ENCODE measurements around the gene DYNC1H1. TPM values are rescaled to one million over a fixed set of nuclear protein-coding genes. Genes with fewer than 3 reads are reported as not detected.

The DYNC1H1 gene
- total and polyA plus RNA-seq, 2 experiments from 2014 or later = 179 to 635 TPM

DNA sequence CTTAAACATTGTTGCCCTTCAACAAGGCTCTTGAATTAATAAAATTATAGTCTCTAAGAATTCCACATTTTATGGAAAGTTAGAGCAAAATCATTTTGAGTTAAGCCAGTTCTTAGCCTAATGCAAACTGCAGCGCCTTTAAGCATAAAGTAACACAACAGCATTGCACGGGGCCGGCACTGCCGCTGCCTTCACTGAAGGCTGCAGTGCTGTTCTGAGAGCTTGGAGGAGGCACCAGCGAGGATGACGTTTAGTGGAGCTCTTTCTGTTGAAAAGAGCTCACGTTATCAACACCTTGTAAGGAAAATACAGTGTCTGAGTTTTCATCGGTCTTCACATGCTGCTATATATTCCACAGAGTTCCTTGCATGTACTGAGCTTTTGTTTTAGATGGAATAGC is 38.3 kb upstream of the DYNC1H1 start:
- no peaks in the 10 kb centered on the region for H3K9me3 Mint-ChIP-seq
- no peak overlapping the region for H3K4me2 ChIP-seq
- DNase-seq (ENCODE audit: low spot score) = no peak
- peaks cover 4% of the 10 kb centered on the region; the same call in 2 of the 3 replicates for H3K36me3 Mint-ChIP-seq (ENCODE audit: low read depth)
- no peaks in the 10 kb centered on the region for H3K27me3 ChIP-seq (ENCODE audit: insufficient read depth)
- 0 out of 2 replicates have a peak, but pooled peaks cover 2% of the 10 kb centered on the region for H3F3A ChIP-seq (replicated peaks; ENCODE audit: low read depth)
- no peak overlapping the region for H3K4me3 ChIP-seq
- H3K36me3 ChIP-seq (ENCODE audit: insufficient read depth) = no peaks in the 10 kb centered on the region
- H2AFZ ChIP-seq = no peak overlapping the region
- no peaks in the 10 kb centered on the region for H3K79me2 ChIP-seq (replicated peaks; ENCODE audit: insufficient read depth)
- H3K4me3 Mint-ChIP-seq = no peak overlapping the region
- 0 out of 2 replicates have a peak, but pooled peaks cover 7% of the 10 kb centered on the region for H4K20me1 ChIP-seq (replicated peaks; ENCODE audit: insufficient read depth)
- H3K4me1 Mint-ChIP-seq = no peaks in the 10 kb centered on the region; the same call in 2 of the 3 replicates
- no peak for ATAC-seq
- no peaks in the 10 kb centered on the region for H3K4me1 ChIP-seq (ENCODE audit: insufficient read depth)
- H3K9me2 ChIP-seq (ENCODE audit: insufficient read depth) = no peaks in the 10 kb centered on the region
- TF ChIP-seq ZNF331 (CRISPR knock-in tag; IDR thresholded peaks at IDR 0.05; ENCODE audit: low read depth) (no peak), CREB1 (CRISPR knock-in tag; IDR thresholded peaks at IDR 0.05; ENCODE audit: low read depth) (no peak), ZNF114 (CRISPR knock-in tag; IDR thresholded peaks at IDR 0.05) (no peak), STAT1 (IDR thresholded peaks at IDR 0.05; ENCODE audit: unreplicated experiment) (no peak)
- TF ChIP-seq, protein P1, sequence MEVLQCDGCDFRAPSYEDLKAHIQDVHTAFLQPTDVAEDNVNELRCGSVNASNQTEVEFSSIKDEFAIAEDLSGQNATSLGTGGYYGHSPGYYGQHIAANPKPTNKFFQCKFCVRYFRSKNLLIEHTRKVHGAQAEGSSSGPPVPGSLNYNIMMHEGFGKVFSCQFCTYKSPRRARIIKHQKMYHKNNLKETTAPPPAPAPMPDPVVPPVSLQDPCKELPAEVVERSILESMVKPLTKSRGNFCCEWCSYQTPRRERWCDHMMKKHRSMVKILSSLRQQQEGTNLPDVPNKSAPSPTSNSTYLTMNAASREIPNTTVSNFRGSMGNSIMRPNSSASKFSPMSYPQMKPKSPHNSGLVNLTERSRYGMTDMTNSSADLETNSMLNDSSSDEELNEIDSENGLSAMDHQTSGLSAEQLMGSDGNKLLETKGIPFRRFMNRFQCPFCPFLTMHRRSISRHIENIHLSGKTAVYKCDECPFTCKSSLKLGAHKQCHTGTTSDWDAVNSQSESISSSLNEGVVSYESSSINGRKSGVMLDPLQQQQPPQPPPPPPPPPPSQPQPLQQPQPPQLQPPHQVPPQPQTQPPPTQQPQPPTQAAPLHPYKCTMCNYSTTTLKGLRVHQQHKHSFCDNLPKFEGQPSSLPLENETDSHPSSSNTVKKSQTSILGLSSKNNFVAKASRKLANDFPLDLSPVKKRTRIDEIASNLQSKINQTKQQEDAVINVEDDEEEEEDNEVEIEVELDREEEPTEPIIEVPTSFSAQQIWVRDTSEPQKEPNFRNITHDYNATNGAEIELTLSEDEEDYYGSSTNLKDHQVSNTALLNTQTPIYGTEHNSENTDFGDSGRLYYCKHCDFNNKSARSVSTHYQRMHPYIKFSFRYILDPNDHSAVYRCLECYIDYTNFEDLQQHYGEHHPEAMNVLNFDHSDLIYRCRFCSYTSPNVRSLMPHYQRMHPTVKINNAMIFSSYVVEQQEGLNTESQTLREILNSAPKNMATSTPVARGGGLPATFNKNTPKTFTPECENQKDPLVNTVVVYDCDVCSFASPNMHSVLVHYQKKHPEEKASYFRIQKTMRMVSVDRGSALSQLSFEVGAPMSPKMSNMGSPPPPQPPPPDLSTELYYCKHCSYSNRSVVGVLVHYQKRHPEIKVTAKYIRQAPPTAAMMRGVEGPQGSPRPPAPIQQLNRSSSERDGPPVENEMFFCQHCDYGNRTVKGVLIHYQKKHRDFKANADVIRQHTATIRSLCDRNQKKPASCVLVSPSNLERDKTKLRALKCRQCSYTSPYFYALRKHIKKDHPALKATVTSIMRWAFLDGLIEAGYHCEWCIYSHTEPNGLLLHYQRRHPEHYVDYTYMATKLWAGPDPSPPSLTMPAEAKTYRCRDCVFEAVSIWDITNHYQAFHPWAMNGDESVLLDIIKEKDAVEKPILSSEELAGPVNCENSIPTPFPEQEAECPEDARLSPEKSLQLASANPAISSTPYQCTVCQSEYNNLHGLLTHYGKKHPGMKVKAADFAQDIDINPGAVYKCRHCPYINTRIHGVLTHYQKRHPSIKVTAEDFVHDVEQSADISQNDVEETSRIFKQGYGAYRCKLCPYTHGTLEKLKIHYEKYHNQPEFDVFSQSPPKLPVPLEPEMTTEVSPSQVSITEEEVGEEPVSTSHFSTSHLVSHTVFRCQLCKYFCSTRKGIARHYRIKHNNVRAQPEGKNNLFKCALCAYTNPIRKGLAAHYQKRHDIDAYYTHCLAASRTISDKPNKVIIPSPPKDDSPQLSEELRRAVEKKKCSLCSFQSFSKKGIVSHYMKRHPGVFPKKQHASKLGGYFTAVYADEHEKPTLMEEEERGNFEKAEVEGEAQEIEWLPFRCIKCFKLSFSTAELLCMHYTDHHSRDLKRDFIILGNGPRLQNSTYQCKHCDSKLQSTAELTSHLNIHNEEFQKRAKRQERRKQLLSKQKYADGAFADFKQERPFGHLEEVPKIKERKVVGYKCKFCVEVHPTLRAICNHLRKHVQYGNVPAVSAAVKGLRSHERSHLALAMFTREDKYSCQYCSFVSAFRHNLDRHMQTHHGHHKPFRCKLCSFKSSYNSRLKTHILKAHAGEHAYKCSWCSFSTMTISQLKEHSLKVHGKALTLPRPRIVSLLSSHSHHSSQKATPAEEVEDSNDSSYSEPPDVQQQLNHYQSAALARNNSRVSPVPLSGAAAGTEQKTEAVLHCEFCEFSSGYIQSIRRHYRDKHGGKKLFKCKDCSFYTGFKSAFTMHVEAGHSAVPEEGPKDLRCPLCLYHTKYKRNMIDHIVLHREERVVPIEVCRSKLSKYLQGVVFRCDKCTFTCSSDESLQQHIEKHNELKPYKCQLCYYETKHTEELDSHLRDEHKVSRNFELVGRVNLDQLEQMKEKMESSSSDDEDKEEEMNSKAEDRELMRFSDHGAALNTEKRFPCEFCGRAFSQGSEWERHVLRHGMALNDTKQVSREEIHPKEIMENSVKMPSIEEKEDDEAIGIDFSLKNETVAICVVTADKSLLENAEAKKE (CRISPR knock-in tag; IDR thresholded peaks at IDR 0.05) = no peak
- TF ChIP-seq, protein P2, sequence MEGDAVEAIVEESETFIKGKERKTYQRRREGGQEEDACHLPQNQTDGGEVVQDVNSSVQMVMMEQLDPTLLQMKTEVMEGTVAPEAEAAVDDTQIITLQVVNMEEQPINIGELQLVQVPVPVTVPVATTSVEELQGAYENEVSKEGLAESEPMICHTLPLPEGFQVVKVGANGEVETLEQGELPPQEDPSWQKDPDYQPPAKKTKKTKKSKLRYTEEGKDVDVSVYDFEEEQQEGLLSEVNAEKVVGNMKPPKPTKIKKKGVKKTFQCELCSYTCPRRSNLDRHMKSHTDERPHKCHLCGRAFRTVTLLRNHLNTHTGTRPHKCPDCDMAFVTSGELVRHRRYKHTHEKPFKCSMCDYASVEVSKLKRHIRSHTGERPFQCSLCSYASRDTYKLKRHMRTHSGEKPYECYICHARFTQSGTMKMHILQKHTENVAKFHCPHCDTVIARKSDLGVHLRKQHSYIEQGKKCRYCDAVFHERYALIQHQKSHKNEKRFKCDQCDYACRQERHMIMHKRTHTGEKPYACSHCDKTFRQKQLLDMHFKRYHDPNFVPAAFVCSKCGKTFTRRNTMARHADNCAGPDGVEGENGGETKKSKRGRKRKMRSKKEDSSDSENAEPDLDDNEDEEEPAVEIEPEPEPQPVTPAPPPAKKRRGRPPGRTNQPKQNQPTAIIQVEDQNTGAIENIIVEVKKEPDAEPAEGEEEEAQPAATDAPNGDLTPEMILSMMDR (conservative IDR thresholded peaks at IDR 0.05; ENCODE audit: low read depth in 2 of 2) = no peak
- H3K27ac ChIP-seq (ENCODE audit: low read depth) = no peak overlapping the region
- H3K27ac Mint-ChIP-seq = no peak overlapping the region
- peaks cover 1% of the 10 kb centered on the region for H3K27me3 Mint-ChIP-seq (ENCODE audit: insufficient read depth, low read depth, poor library complexity)
